GDM1 (cell line): ENCODE data around the gene TESMIN.

ENCODE experiments used
- DNase-seq: peaks from one replicate; lab custom pipeline; 2025; lab: John Stamatoyannopoulos, UW

The TESMIN gene

GRCh38 chr11:68683536-68684384 is 67.6 kb downstream of the TESMIN start:
- DNase-seq, result no peak

GRCh38 chr11:68683121-68683520 is 68.2 kb downstream of the TESMIN start:
- DNase-seq, result no peak

DNA sequence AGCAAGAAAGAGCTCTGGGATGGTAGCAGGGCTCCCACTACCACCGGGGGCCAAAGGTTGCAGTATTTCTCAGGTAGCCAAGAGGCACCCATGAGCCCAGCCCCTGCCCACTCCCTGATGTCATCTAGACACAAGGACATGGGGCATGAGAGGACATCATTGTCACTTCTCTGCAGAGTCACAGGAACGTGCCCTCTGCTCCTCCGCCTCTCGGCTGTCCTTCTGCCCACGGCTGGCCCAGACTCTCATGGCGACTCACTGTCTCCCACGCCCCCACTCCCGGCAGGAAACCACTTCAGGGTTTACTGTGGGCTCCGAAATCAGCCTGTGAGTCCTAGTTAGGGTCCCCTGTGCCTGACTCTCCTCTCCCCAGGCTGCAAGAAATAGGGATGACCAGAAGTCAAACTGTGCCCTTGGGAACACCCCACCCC is 68.8 kb downstream of the TESMIN start:
- no peak for DNase-seq

- no peak for DNase-seq
Observed at GRCh38 chr11:68680541-68681231, 70.6 kb downstream of the TESMIN start.

DNA sequence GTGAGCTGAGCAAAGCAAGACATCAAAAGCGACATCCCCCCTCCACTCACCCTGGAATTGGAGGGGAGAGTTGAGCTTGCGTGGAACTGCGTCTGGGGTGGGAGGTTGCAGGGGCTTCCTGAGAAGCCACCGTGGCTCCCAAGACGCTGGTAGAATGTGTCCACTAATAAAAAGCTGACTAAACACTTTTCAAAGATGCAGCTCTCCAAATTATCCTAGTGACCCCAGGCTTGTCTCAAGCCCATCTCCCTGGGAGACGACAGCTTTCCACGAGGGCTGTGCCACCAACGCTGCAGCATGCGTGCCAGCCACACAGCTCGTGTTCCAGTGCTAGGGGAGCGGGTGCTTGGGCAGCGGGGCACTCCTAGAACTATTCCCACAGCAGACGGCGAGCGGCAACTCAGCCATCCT is 73.3 kb downstream of the TESMIN start:
- no peak for DNase-seq

GRCh38 chr11:68677432-68677831 is 73.9 kb downstream of the TESMIN start:
- no peak for DNase-seq

DNA sequence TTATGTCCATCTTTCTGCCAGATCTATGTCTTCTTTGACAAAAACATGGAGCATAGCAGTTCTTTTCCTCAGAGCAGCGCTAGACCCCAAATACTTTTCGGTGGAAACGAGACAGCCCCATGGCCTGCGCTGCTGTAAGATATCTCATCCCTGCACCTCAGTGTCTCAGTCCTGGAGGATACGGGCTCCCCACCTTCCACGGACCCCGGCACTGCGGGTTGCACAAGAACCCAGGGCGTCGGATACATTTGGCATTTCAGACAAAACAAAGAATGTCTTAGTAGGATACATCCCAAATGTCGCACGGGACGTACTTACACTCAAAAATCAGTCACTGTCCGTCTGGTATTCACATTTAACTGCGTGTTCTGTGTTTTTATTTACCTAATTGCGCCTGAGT is 76.9 kb downstream of the TESMIN start:
- DNase-seq, result no peak

DNA sequence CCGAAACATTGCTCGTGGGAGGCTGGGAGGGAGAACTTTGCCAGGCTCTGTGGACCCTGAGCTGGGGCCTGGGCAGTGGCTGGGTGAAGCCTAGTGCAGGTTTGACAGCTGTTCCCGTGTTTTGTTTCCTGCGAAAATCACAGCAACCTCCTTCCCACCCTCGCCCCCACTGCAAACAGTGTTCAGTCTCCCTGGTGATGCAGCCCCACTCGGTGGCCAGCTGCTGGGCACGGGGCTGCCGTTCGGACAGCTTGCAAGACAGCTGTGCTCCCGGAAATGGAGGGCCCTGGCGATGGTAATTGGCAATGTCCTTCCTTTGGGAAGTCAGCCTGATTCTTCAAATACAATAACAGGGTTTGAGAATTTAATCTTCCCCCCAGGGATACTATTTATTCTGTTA is 77.3 kb downstream of the TESMIN start:
- no peak for DNase-seq

DNA sequence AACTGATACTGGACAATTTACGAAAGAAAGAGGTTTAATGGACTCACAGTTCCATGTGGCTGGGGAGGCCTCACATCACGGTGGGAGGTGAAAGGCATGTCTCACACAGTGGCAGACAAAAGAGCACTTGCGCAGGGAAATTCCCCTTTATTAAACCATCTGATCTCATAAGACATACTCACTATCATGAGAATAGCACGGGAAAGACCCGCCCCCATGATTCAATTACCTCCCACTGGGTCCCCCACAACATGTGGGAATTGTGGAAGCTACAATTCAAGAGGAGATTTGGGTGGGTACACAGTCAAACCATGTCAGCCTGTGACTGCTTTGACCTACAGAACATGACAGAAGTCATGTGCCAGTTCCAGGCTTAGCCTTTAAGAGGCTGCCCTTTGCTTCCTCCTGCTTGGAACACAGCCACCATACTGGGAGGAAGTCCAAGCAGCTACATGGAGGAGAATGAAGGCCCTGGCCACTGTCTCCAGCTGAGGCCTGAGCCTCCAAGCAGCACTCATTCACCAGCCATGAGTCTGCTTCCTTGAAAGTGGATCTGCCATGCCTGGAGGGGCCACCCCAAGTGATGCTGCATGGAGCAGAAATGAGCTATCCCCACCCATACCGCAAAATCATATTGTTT is 77.9 kb downstream of the TESMIN start:
- DNase-seq, result no peak

GRCh38 chr11:68670208-68670992 is 80.9 kb downstream of the TESMIN start:
- DNase-seq, result no peak

- DNase-seq, result no peak
Observed at GRCh38 chr11:68669301-68670090, 81.8 kb downstream of the TESMIN start.

- no peak for DNase-seq
Observed at GRCh38 chr11:68667511-68668500, 83.5 kb downstream of the TESMIN start.

- DNase-seq, result no peak
Observed at GRCh38 chr11:68666849-68667248, 84.5 kb downstream of the TESMIN start.

- DNase-seq, result no peak
Observed at GRCh38 chr11:68665436-68665835, 85.9 kb downstream of the TESMIN start.

DNA sequence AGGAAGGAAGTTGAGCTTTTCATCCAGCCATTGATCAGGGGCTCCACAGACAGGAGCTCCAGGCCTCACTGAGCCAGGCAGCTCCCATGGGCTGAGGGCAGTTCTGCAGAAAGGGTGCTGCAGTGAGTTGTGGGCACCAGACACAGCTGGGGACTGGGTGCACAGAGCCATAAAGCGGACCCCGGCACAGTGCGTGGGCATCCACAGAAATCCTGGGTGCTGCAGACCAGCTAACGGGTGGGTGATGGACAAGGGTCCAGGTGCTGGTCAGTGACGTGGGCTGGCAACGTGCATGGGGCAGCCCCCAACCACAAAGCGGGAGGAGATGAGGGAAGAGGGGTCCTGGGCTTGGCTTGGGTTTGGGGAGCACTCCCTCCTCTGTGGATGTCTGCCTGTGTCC is 86.4 kb downstream of the TESMIN start:
- no peak for DNase-seq

GRCh38 chr11:68664141-68664540 is 87.2 kb downstream of the TESMIN start:
- no peak for DNase-seq

- DNase-seq, result no peak
Observed at GRCh38 chr11:68663482-68664010, 87.8 kb downstream of the TESMIN start.

DNA sequence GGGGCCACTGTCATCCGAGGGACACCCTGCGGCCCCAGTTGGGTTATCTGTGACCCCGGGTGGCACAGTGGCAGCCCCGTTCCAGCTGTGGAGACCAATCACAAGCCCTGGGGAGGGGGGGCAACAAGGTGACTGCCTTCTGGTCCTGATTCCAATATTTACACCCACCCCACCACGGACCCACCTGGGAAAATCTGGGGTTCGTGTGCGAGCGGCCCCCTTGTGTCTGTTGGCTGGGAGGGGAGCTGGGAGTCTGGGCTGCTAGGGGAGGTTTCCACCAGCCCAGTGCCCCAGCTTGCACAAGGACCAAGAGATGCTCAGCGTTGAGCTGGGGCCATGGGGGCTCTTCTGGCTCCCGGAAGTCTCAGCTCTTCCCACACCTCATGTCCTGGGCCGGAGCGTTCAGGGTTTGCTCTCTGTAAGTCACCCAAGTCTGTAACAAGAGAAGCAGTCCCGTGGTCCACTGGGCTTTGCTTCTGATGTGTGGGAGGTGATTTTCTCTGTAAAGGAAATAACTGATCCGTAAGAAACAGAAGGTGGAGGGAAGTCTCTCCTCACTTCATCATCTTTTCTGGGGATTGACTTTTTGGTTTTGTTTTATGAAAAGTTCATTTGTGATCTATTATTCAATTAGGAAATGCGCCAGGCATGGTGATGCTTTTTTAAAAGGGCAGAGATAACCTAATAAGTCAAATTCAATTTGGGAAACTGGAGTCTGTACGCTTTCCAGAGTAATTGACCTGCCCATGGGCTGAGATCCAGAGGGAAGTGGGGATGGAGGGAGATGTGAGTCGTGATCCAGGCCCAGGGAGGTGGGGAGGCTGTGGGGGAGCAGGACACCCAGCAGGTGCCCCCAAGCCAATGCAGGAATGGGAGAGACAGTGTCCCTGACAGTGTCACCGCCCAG is 89.4 kb downstream of the TESMIN start:
- no peak for DNase-seq

GRCh38 chr11:68661014-68661413 is 90.3 kb downstream of the TESMIN start:
- no peak for DNase-seq
